K562 (cell line): ENCODE measurements around the gene INPP4B. TPM values are rescaled to one million over a fixed set of nuclear protein-coding genes. Genes with fewer than 3 reads are reported as not detected.

Experiments used
- ATAC-seq: fragments of 200-7000 bp; cut with Tn5 transposase; 3 replicates; pipeline ENCODE4 v1.9.1; 2020; ENCODE audit warnings: moderate library complexity
- BruUV-seq: library from RNA; stranded (reverse); fragments of 400-500 nt; replicated peaks from 2 replicates; lab custom pipeline; 2021; lab: Mats Ljungman, UMichigan
- CTCF ChIA-PET: fragments of 300-600 bp; formaldehyde crosslinking; extraction: SDS; loops from one replicate; lab custom pipeline; 2021; ENCODE audit warnings: low intra/inter-chr PET ratio; lab: Yijun Ruan, JAX
- POLR2A ChIA-PET: fragments of 300-600, 350-650 bp; sonication (Branson Sonifier 250); formaldehyde crosslinking; extraction: SDS; loops from one replicate; lab custom pipeline; 2021; ENCODE audit warnings: antibody characterized with exemption, inconsistent platforms; lab: Yijun Ruan, JAX
- DNase-seq, 4 experiments: peaks; one replicate each; pipeline versions ENCODE4 v3.0.0 to v3.0.0-alpha.2; 2011 to 2018; ENCODE audit warnings: low spot score in 3 of 4, mixed read lengths in 3 of 4; ENCODE audit errors: extremely low read depth in 1 of 4
- FAIRE-seq: peaks from 2 replicates; lab custom pipeline; 2011; peaks lifted over from hg19 to GRCh38; lab: Jason Lieb, UNC
- H2AFZ ChIP-seq: 2 replicates; pipeline ENCODE4 v1.6.0; 2011; ENCODE audit warnings: low read depth, low read length, control low read depth, inconsistent platforms
- H3K27ac ChIP-seq: fragments of 200-600 bp; 3 replicates; pipeline ENCODE4 v1.8.0; 2011; ENCODE audit warnings: low read depth, mild to moderate bottlenecking, control low read depth, inconsistent platforms, low read length, moderate library complexity, mixed read lengths; ENCODE audit errors: extremely low read depth
- H3K27me3 ChIP-seq, 2 experiments: fragments of 300-600 bp in 1 of 2; 2 replicates in 1 of 2; 3 replicates in 1 of 2; pipeline versions ENCODE4 v1.6.0 to v1.8.0; 2011; ENCODE audit warnings: inconsistent platforms in 2 of 2, low read length in 2 of 2, mild to moderate bottlenecking in 1 of 2, mixed read lengths in 1 of 2, moderate library complexity in 1 of 2; ENCODE audit not compliant: control insufficient read depth in 2 of 2, insufficient read depth in 2 of 2
- H3K36me3 ChIP-seq: fragments of 300-600 bp; 3 replicates; pipeline ENCODE4 v1.8.0; 2011; ENCODE audit warnings: mild to moderate bottlenecking, low read length, inconsistent platforms; ENCODE audit not compliant: control insufficient read depth, insufficient read depth
- H3K4me1 ChIP-seq, 2 experiments: fragments of 200-600 bp in 1 of 2; replicated peaks in 1 of 2; 2 replicates in 1 of 2; 3 replicates in 1 of 2; pipeline versions ENCODE4 v1.5.1 to v1.8.0; 2011; ENCODE audit warnings: inconsistent platforms in 2 of 2, low read length in 2 of 2, mild to moderate bottlenecking in 1 of 2, mixed read lengths in 1 of 2, moderate library complexity in 1 of 2; ENCODE audit not compliant: control insufficient read depth in 2 of 2, insufficient read depth in 2 of 2
- H3K4me2 ChIP-seq: 2 replicates; pipeline ENCODE4 v1.6.1; 2011; ENCODE audit warnings: low read length, control low read depth, inconsistent platforms, mixed read lengths; ENCODE audit not compliant: insufficient read depth
- H3K4me3 ChIP-seq: fragments of 200-600 bp; sonication (generic), shearing (Covaris generic); 2 replicates; pipeline ENCODE4 v1.5.1; 2016; ENCODE audit warnings: control low read depth, inconsistent platforms
- H3K79me2 ChIP-seq: fragments of 200-600 bp; 3 replicates; pipeline ENCODE4 v1.8.0; 2011; ENCODE audit warnings: low read length, inconsistent platforms; ENCODE audit not compliant: control insufficient read depth, insufficient read depth
- H3K9ac ChIP-seq, 2 experiments: 2 replicates each; pipeline versions ENCODE4 v1.6.0 to v1.6.1; 2011; ENCODE audit warnings: low read depth in 2 of 2, low read length in 2 of 2, control low read depth in 1 of 2, inconsistent platforms in 1 of 2, mild to moderate bottlenecking in 1 of 2, mixed read lengths in 1 of 2; ENCODE audit not compliant: insufficient read depth in 1 of 2
- H3K9me1 ChIP-seq: one replicate; pipeline ENCODE4 v1.6.0; 2011; ENCODE audit warnings: inconsistent platforms, mild to moderate bottlenecking, low read length, moderate library complexity; ENCODE audit not compliant: control insufficient read depth, insufficient read depth
- H3K9me3 ChIP-seq: replicated peaks from 2 replicates; pipeline ENCODE4 v1.5.1; 2011; ENCODE audit warnings: low read depth, low read length, inconsistent platforms; ENCODE audit not compliant: control insufficient read depth, insufficient read depth
- H4K20me1 ChIP-seq: replicated peaks from 2 replicates; pipeline ENCODE4 v1.6.1; 2011; ENCODE audit warnings: low read length, inconsistent platforms, mixed read lengths; ENCODE audit not compliant: control insufficient read depth, insufficient read depth
- CBX3 ChIP-seq, 2 experiments: IDR thresholded peaks; 1 replicate in 1 of 2; 2 replicates in 1 of 2; pipeline ENCODE4 v1.6.1; 2012; ENCODE audit warnings: inconsistent platforms in 2 of 2, low read length in 2 of 2, borderline replicate concordance in 1 of 2, control low read depth in 1 of 2
- CREM ChIP-seq: IDR thresholded peaks from 2 replicates; pipeline ENCODE4 v1.6.1; 2014; ENCODE audit warnings: antibody characterized with exemption, low read depth
- ERF ChIP-seq: fragments of 450-650 bp; formaldehyde crosslinking; IDR thresholded peaks from 2 replicates; pipeline ENCODE4 v1.4.0; 2020; ENCODE audit warnings: mild to moderate bottlenecking, mixed read lengths
- FUS ChIP-seq: fragments of 200-400 bp; formaldehyde crosslinking; optimal IDR thresholded peaks from 2 replicates; pipeline ENCODE3; 2017; ENCODE audit warnings: low read depth, low read length
- GTF2F1 ChIP-seq: IDR thresholded peaks from 2 replicates; pipeline ENCODE4 v1.6.1; 2011; ENCODE audit warnings: low read depth, low read length, improper control_type of control experiment
- HDAC6 ChIP-seq: IDR thresholded peaks from 2 replicates; pipeline ENCODE4 v1.6.1; 2012; ENCODE audit warnings: low read depth, mild to moderate bottlenecking, control low read depth, inconsistent platforms, low read length, moderate library complexity
- HNRNPUL1 ChIP-seq: fragments of 200-400 bp; formaldehyde crosslinking; IDR thresholded peaks from 2 replicates; pipeline ENCODE4 v1.6.1; 2017; ENCODE audit warnings: low read length
- PCBP1 ChIP-seq: fragments of 200-400 bp; formaldehyde crosslinking; IDR thresholded peaks from 2 replicates; pipeline ENCODE4 v1.6.1; 2018; ENCODE audit warnings: mild to moderate bottlenecking, low read depth, low read length; ENCODE audit not compliant: poor library complexity, severe bottlenecking
- PHF8 ChIP-seq: fragments of 200-600 bp; sonication (generic); IDR thresholded peaks from 2 replicates; pipeline ENCODE4 v1.6.1; 2012; ENCODE audit warnings: mixed run types, mild to moderate bottlenecking, inconsistent platforms, low read length, moderate library complexity, borderline replicate concordance
- SAFB2 ChIP-seq: fragments of 200-400 bp; formaldehyde crosslinking; IDR thresholded peaks from 2 replicates; pipeline ENCODE4 v1.6.1; 2018; ENCODE audit warnings: borderline replicate concordance, low read length, low read depth, moderate library complexity; ENCODE audit not compliant: severe bottlenecking
- SRSF3 ChIP-seq: fragments of 200-400 bp; formaldehyde crosslinking; IDR thresholded peaks from 2 replicates; pipeline ENCODE4 v1.6.1; 2016; ENCODE audit warnings: mild to moderate bottlenecking, low read length, moderate library complexity; ENCODE audit not compliant: insufficient read depth
- SRSF7 ChIP-seq: fragments of 200-400 bp; formaldehyde crosslinking; optimal IDR thresholded peaks from 2 replicates; pipeline ENCODE3; 2017; ENCODE audit warnings: mild to moderate bottlenecking, low read depth, low read length
- TAF1 ChIP-seq: IDR thresholded peaks from 2 replicates; pipeline ENCODE4 v1.6.1; 2011; ENCODE audit warnings: mild to moderate bottlenecking, low read length, moderate library complexity; ENCODE audit not compliant: insufficient read depth, control insufficient read depth, severe bottlenecking; ENCODE audit errors: extremely low read depth
- TBP ChIP-seq: optimal IDR thresholded peaks from 2 replicates; pipeline ENCODE3; 2011; ENCODE audit warnings: low read depth, low read length, improper control_type of control experiment
- ZC3H4 ChIP-seq: sonication (generic); formaldehyde crosslinking; IDR thresholded peaks from 2 replicates; pipeline ENCODE4 v1.9.0; 2021; ENCODE audit warnings: missing genetic modification reagents, borderline replicate concordance
- ZNF23 ChIP-seq: fragments of 250-450 bp; sonication (Bioruptor Pico); IDR thresholded peaks from 2 replicates; pipeline ENCODE4 v1.4.0; 2020; ENCODE audit warnings: mild to moderate bottlenecking
- ZNF239 ChIP-seq: fragments of 250-450 bp; sonication (Bioruptor Pico); IDR thresholded peaks from 2 replicates; pipeline ENCODE4 v1.4.0; 2020; ENCODE audit warnings: mild to moderate bottlenecking
- ZNF24 ChIP-seq: fragments of 450-650 bp; IDR thresholded peaks from 2 replicates; pipeline ENCODE4 v1.6.1; 2016
- ZNF280B ChIP-seq: fragments of 250-450 bp; sonication (Bioruptor Pico); IDR thresholded peaks from 2 replicates; pipeline ENCODE4 v1.5.1; 2021; ENCODE audit warnings: mild to moderate bottlenecking
- ZNF3 ChIP-seq: fragments of 250-450 bp; sonication (Bioruptor Pico); IDR thresholded peaks from 2 replicates; pipeline ENCODE4 v1.5.0; 2021; ENCODE audit warnings: mild to moderate bottlenecking, moderate library complexity
- ZNF398 ChIP-seq: fragments of 250-450 bp; sonication (Bioruptor Pico); IDR thresholded peaks from 2 replicates; pipeline ENCODE4 v1.8.0; 2021; ENCODE audit warnings: moderate library complexity, mild to moderate bottlenecking, inconsistent platforms
- ZNF586 ChIP-seq: fragments of 450-650 bp; formaldehyde crosslinking; conservative IDR thresholded peaks from 2 replicates; pipeline ENCODE4 v1.4.0; 2020; ENCODE audit warnings: mild to moderate bottlenecking, moderate library complexity
- ZSCAN29 ChIP-seq: fragments of 450-650 bp; IDR thresholded peaks from 2 replicates; pipeline ENCODE4 v1.6.1; 2017
- WGBS: fragments of 100-300 bp; shearing (Covaris generic); methylation state at CpG from one replicate; pipeline ENCODE4 v1.1.6; 2016; ENCODE audit warnings: low coverage, mixed read lengths; ENCODE audit not compliant: insufficient coverage; ENCODE audit errors: missing lambda C conversion rate; 5-methylcytosine and 5-hydroxymethylcytosine counted together
- in situ Hi-C: fragments of 300-500 bp; cut with MboI; formaldehyde crosslinking; loops from 4 replicates; pipeline ENCODE4 v1.15.0; 2018; ENCODE audit warnings: inconsistent platforms, mixed read lengths
- intact Hi-C: fragments of 100-400 bp; cut with micrococcal nuclease; formaldehyde crosslinking; loops from 2 replicates; pipeline ENCODE4 v1.14.2; 2022
- polyA plus RNA-seq, 8 experiments: library from polyadenylated mRNA; depleted of rRNA in 4 of 8; stranded (reverse) in 5 of 8; unstranded in 3 of 8; fragments of >200 nt; fragmentation: Nextera tagmentation in 2 of 8; fragmentation: Illumina TruSeq in 1 of 8; extraction: Ambion mirVana in 2 of 8; extraction: Trizol in 1 of 8; gene quantifications; 2 replicates each; pipeline versions ENCODE4 v1.2.1 to v1.2.3, GENCODE V29; 2011 to 2014; ENCODE audit warnings: inconsistent platforms in 1 of 8, missing spikeins in 1 of 8
- total RNA-seq, 7 experiments: library from RNA; depleted of rRNA in 6 of 7; stranded (reverse); fragments of >200 nt in 6 of 7; fragmentation: Illumina TruSeq in 2 of 7; extraction: Trizol in 2 of 7; gene quantifications; 2 replicates each; pipeline versions ENCODE4 v1.2.1 to v1.2.3, GENCODE V29; 2011 to 2021; ENCODE audit warnings: low replicate concordance in 1 of 7

INPP4B gene
- total and polyA plus RNA-seq, 9 of the 15 experiments (the other 6 are each of a cell fraction or from before 2014, with no cell fraction given) = 0.04 to 0.11 TPM; not detected in 7

- TF ChIP-seq TAF1 (no peak), HDAC6 (no peak), ZNF23 (no peak), GTF2F1 (no peak), ERF (no peak), FUS (no peak), SAFB2 (no peak)
- TF ChIP-seq, all 486 proteins: peak for 0
These were observed 580.2 kb downstream of the INPP4B start (continued) for GRCh38 chr4:142265946-142266345.

- intact Hi-C loops (no loop called here), in situ Hi-C loops (no loop called here)
- H2AFZ ChIP-seq = no peak overlapping the region
- H3K79me2 ChIP-seq = no peaks in the 10 kb centered on the region
- ATAC-seq (no peak), FAIRE-seq (no peak), DNase-seq (no peak)
- H3K9ac ChIP-seq = no peak overlapping the region
- 0% methylated on average over 3 of the region's 3 CpGs for WGBS
- no peak overlapping the region for H3K4me2 ChIP-seq
- no peaks in the 10 kb centered on the region for H3K27me3 ChIP-seq
- POLR2A ChIA-PET = no interaction called here
- H4K20me1 ChIP-seq = no peaks in the 10 kb centered on the region
- H3K27ac ChIP-seq = no peak overlapping the region
- H3K4me3 ChIP-seq = no peak overlapping the region
- BruUV-seq = no TSS peak
- CTCF ChIA-PET = no interaction called here
- no peaks in the 10 kb centered on the region for H3K4me1 ChIP-seq
- no peaks in the 10 kb centered on the region for H3K9me1 ChIP-seq
- H3K36me3 ChIP-seq = no peaks in the 10 kb centered on the region
- no peaks in the 10 kb centered on the region for H3K9me3 ChIP-seq
- no peak for TF ChIP-seq ZNF398 (CRISPR knock-in tag)
- TF ChIP-seq HNRNPUL1 = no peak
- TF ChIP-seq ZNF3 = no peak
- no peak for TF ChIP-seq ZC3H4 (CRISPR knock-in tag)
- no peak for TF ChIP-seq ZSCAN29
- no peak for TF ChIP-seq TBP
- no peak for TF ChIP-seq SRSF7
- no peak for TF ChIP-seq PCBP1
- TF ChIP-seq CBX3 (IDR thresholded peaks at IDR 0.05; ENCODE audit: borderline replicate concordance in 1 of 2, low read length in 2 of 2) = no peak
- no peak for TF ChIP-seq SRSF3
- no peak for TF ChIP-seq ZNF24
- TF ChIP-seq CREM = no peak
- TF ChIP-seq ZNF586 (CRISPR knock-in tag) = no peak
- TF ChIP-seq ZNF280B (CRISPR knock-in tag) = no peak
- no peak for TF ChIP-seq ZNF239 (CRISPR knock-in tag)
- TF ChIP-seq PHF8 = no peak
These were observed 580.6 kb downstream of the INPP4B start for GRCh38 chr4:142265536-142265935.
